ENCODE results near the gene ERC1. TPM values are rescaled to one million over a fixed set of nuclear protein-coding genes. Genes with fewer than 3 reads are reported as not detected.

The ERC1 gene
- polyA plus RNA-seq, 2 of the 4 experiments (the other 2 are of a cell fraction) = 14.2 to 20.9 TPM

GRCh38 chr12:1501001-1501400 lies 510.0 kb downstream of the ERC1 start:
- peaks cover 9% of the 10 kb centered on the region for H3K4me1 ChIP-seq
- ATAC-seq (no peak), DNase-seq (ENCODE audit: low read depth in 1 of 2, low spot score in 1 of 2) (no peak), FAIRE-seq (no peak)
- H3K27ac ChIP-seq = peak overlapping the region; percentile 75 to 88; a peak in 5 of 6 replicates
- H3K9me3 ChIP-seq = no peaks in the 10 kb centered on the region
- H3K4me2 ChIP-seq = no peak overlapping the region
- H3K4me3 ChIP-seq = no peak overlapping the region
- ChIA-PET POLR2A (no interaction called here), CTCF (no interaction called here)
- no peak for TF ChIP-seq CHD4 (IDR thresholded peaks at IDR 0.05; ENCODE audit: borderline replicate concordance)
- TF ChIP-seq FOSL2 (IDR thresholded peaks at IDR 0.05) = no peak
- no peak for TF ChIP-seq FOSL2 (CRISPR knock-in tag; IDR thresholded peaks at IDR 0.05)
- no peak for TF ChIP-seq CEBPB (IDR thresholded peaks at IDR 0.05)
- TF ChIP-seq HES2 (IDR thresholded peaks at IDR 0.05) = no peak
- no peak for TF ChIP-seq NR3C1 (IDR thresholded peaks at IDR 0.05)
- no peak for TF ChIP-seq BCL3 (IDR thresholded peaks at IDR 0.05)
- TF ChIP-seq RARB (CRISPR knock-in tag; IDR thresholded peaks at IDR 0.05) = no peak
- TF ChIP-seq E2F6 (IDR thresholded peaks at IDR 0.05; ENCODE audit: borderline replicate concordance, low read depth) = no peak
- TF ChIP-seq ELK1 (IDR thresholded peaks at IDR 0.05; ENCODE audit: low read depth, low read length) = no peak
- no peak for TF ChIP-seq MAX (IDR thresholded peaks at IDR 0.05)
- TF ChIP-seq ZC3H11A (IDR thresholded peaks at IDR 0.05) = no peak
- TF ChIP-seq HOXB5 (CRISPR knock-in tag; IDR thresholded peaks at IDR 0.05) = no peak
- TF ChIP-seq POLR2A (IDR thresholded peaks at IDR 0.05; ENCODE audit: low read length) = no peak
- no peak for TF ChIP-seq CBX8 (IDR thresholded peaks at IDR 0.05)
- TF ChIP-seq ATOH8 (CRISPR knock-in tag; IDR thresholded peaks at IDR 0.05; ENCODE audit: low read depth) = no peak
- no peak for TF ChIP-seq MAFK (IDR thresholded peaks at IDR 0.05; ENCODE audit: partially characterized antibody)
- 92% methylated on average over 10 of the region's 10 CpGs for WGBS (ENCODE audit: missing lambda C conversion rate)

GRCh38 chr12:1501695-1502378 lies 510.8 kb downstream of the ERC1 start:
- CTCF ChIA-PET = no interaction called here
- ATAC-seq = no peak
- POLR2A ChIA-PET = interaction anchor here (0.6 kb wide), 1 partner anchor 32 kb away, joined by 7 read pairs; no protein-coding TSS in a partner anchor
- TF ChIP-seq HEYL (CRISPR knock-in tag; IDR thresholded peaks at IDR 0.05) = no peak
- no peak for TF ChIP-seq FOXS1 (CRISPR knock-in tag; IDR thresholded peaks at IDR 0.05)
- no peak for TF ChIP-seq KDM5A (IDR thresholded peaks at IDR 0.05)
- TF ChIP-seq POLR2A (IDR thresholded peaks at IDR 0.05; ENCODE audit: low read length) = no peak
- no peak for TF ChIP-seq ATOH8 (CRISPR knock-in tag; IDR thresholded peaks at IDR 0.05; ENCODE audit: low read depth)
- no peak for TF ChIP-seq PBX3 (IDR thresholded peaks at IDR 0.05)
- FAIRE-seq = no peak
- Histone ChIP-seq H3K27ac (peak overlapping the region in 1 of 2 experiments; percentile 8; a peak in 1 of 6 replicates), H3K4me1 (peaks cover 9% of the 10 kb centered on the region), H3K9me3 (no peaks in the 10 kb centered on the region), H3K4me3 (no peak overlapping the region), H3K4me2 (no peak overlapping the region)
- 94% methylated on average over 19 of the region's 19 CpGs for WGBS (ENCODE audit: missing lambda C conversion rate)
- DNase-seq (ENCODE audit: low read depth in 1 of 2, low spot score in 1 of 2) = no peak
